Right lobe of liver (tissue), 4 donors: Measurements from ENCODE around the gene SMOC1.

Source experiments
- CTCF ChIP-seq, 4 donors: fragments of 200-600 bp in 3 of 4; fragments of 450-650 bp in 1 of 4; IDR thresholded peaks; one replicate each; pipeline versions ENCODE4 v1.5.1 to v1.8.0; 2016 to 2022; ENCODE audit warnings: antibody characterized with exemption in 4 of 4, mild to moderate bottlenecking in 2 of 4
- POLR2A ChIP-seq: fragments of 450-650 bp; IDR thresholded peaks from one replicate; pipeline ENCODE4 v1.6.1; 2017; ENCODE audit warnings: antibody characterized with exemption, mild to moderate bottlenecking
- donor health status: DM: no; HTN: no; CAD: no.
- donor health status: DM: no; HTN: no; CAD: no.
- donor health status: DM: no; HTN: yes; CAD: no.

- no peak for TF ChIP-seq POLR2A
- no peak for TF ChIP-seq CTCF (IDR thresholded peaks at IDR 0.05)
These were observed 62.8 kb downstream of the SMOC1 start for GRCh38 chr14:69941768-69942742.
